OCI-LY7 (cell line): ENCODE measurements around the gene LCN6. TPM values are rescaled to one million over a fixed set of nuclear protein-coding genes. Genes with fewer than 3 reads are reported as not detected.
A peak's percentile ranks its signal among the peaks of the same experiment; 100 is the strongest.

ENCODE experiments used
- BruUV-seq: library from RNA; stranded (reverse); fragments of 400-500 nt; replicated peaks from 2 replicates; lab custom pipeline; 2021; lab: Mats Ljungman, UMichigan
- CTCF ChIA-PET: fragments of 300-600 bp; sonication (Branson Sonifier 250); formaldehyde crosslinking; loops from one replicate; lab custom pipeline; 2022; ENCODE audit warnings: antibody characterized with exemption; ENCODE audit not compliant: unreplicated experiment; lab: Charles Lee
- POLR2A ChIA-PET: fragments of 300-600 bp; sonication (Branson Sonifier 250); formaldehyde crosslinking; loops from one replicate; lab custom pipeline; 2022; ENCODE audit warnings: antibody characterized with exemption; lab: Charles Lee
- DNase-seq: peaks from one replicate; pipeline ENCODE4 v3.0.0-alpha.2; 2015; ENCODE audit warnings: low spot score
- H2AFZ ChIP-seq: fragments of 200-600 bp; sonication (generic), shearing (Covaris generic); 2 replicates; pipeline ENCODE4 v1.6.1; 2014; ENCODE audit warnings: mild to moderate bottlenecking, antibody characterized with exemption, low read length, moderate library complexity
- H3K27ac ChIP-seq: fragments of 200-600 bp; sonication (generic); 2 replicates; pipeline ENCODE4 v1.5.1; 2014; ENCODE audit warnings: mixed run types, low read depth, mild to moderate bottlenecking, moderate library complexity, low read length, inconsistent platforms; ENCODE audit not compliant: poor library complexity, severe bottlenecking
- H3K36me3 ChIP-seq: fragments of 200-600 bp; sonication (generic); 2 replicates; pipeline ENCODE4 v1.6.1; 2014; ENCODE audit warnings: mild to moderate bottlenecking, antibody characterized with exemption, low read length, moderate library complexity, mixed read lengths; ENCODE audit not compliant: insufficient read depth
- H3K4me1 ChIP-seq: fragments of 200-600 bp; sonication (generic); 2 replicates; pipeline ENCODE4 v1.5.1; 2014; ENCODE audit warnings: mild to moderate bottlenecking, low read length; ENCODE audit not compliant: insufficient read depth, poor library complexity, severe bottlenecking
- H3K4me2 ChIP-seq: fragments of 200-600 bp; sonication (generic); 2 replicates; pipeline ENCODE4 v1.6.1; 2014; ENCODE audit warnings: mild to moderate bottlenecking, low read length
- H3K4me3 ChIP-seq: fragments of 200-600 bp; sonication (generic); 2 replicates; pipeline ENCODE4 v1.5.1; 2014; ENCODE audit warnings: mild to moderate bottlenecking, low read depth, low read length; ENCODE audit not compliant: poor library complexity, severe bottlenecking
- H3K79me2 ChIP-seq: fragments of 200-600 bp; sonication (generic); 2 replicates; pipeline ENCODE4 v1.6.1; 2016; ENCODE audit warnings: low read depth, mild to moderate bottlenecking, low read length, moderate library complexity, mixed read lengths; ENCODE audit not compliant: insufficient read depth
- H3K9me2 ChIP-seq: fragments of 200-600 bp; sonication (generic); 2 replicates; pipeline ENCODE4 v1.6.1; 2016; ENCODE audit warnings: mild to moderate bottlenecking, low read length, mixed read lengths; ENCODE audit not compliant: insufficient read depth
- H3K9me3 ChIP-seq: fragments of 200-600 bp; sonication (generic); 2 replicates; pipeline ENCODE4 v1.6.1; 2014; ENCODE audit warnings: mild to moderate bottlenecking, mixed run types, low read length, mixed read lengths
- H4K20me1 ChIP-seq: fragments of 200-600 bp; sonication (generic); 2 replicates; pipeline ENCODE4 v1.6.1; 2014; ENCODE audit warnings: mild to moderate bottlenecking, antibody characterized with exemption, low read length, moderate library complexity, mixed read lengths; ENCODE audit not compliant: insufficient read depth
- EZH2phosphoT487 ChIP-seq: fragments of 200-600 bp; sonication (generic); IDR thresholded peaks from 2 replicates; pipeline ENCODE4 v1.6.1; 2018; ENCODE audit warnings: low read depth, borderline replicate concordance, mild to moderate bottlenecking, mixed run types, antibody characterized with exemption, low read length, moderate library complexity, mixed read lengths
- intact Hi-C: fragments of 100-400 bp; cut with micrococcal nuclease; formaldehyde crosslinking; loops from one replicate; pipeline ENCODE4 v1.10.0; 2022; ENCODE audit not compliant: unreplicated experiment
- total RNA-seq, 2 experiments: library from RNA; depleted of rRNA in 1 of 2; stranded (reverse); fragments of >200 nt in 1 of 2; shearing (Covaris generic) in 1 of 2; gene quantifications; 2 replicates each; pipeline ENCODE4 v1.2.3, GENCODE V29; 2014 to 2022
- TF ChIP-seq, protein P1 (sequence below): fragments of 200-600 bp; sonication (generic); conservative IDR thresholded peaks from 2 replicates; pipeline ENCODE4 v1.5.1; 2014; ENCODE audit warnings: mild to moderate bottlenecking, antibody characterized with exemption, low read length, moderate library complexity, mixed read lengths

LCN6 gene
- total RNA-seq, 2 experiments from 2014 or later, result not detected

DNA sequence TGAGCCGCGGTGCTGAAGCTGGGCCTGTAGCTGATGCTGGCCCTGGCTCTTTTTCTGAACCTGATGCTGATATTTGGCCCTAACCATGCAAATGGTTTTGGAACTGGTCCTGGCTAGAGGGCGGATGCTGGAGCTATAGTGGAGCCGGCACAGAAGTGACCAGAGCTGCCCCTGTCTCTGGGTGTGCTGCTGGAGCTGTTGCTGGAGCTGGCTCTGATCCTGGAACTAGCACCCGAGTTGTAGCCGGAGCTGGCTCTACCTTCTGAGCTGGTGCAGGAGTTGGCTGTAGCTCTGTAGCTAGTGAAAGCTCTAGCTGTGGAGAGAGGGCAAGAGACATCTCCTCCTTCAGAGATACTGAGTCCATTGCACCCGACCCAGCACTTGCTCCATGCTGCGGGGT is 18.4 kb downstream of the LCN6 start:
- Histone ChIP-seq H3K4me1 (peaks cover 26% of the 10 kb centered on the region), H3K36me3 (peaks cover 30% of the 10 kb centered on the region), H4K20me1 (peaks cover 24% of the 10 kb centered on the region), H2AFZ (no peak overlapping the region), H3K27ac (no peak overlapping the region), H3K4me3 (no peak overlapping the region), H3K9me3 (no peaks in the 10 kb centered on the region), H3K4me2 (peak overlapping the region; percentile 76; the same call in 1 of the 2 replicates), H3K9me2 (no peaks in the 10 kb centered on the region), H3K79me2 (peaks cover 40% of the 10 kb centered on the region)
- CTCF ChIA-PET, result no interaction called here
- POLR2A ChIA-PET, result interaction anchor here (1.2 kb wide), 1 partner anchor 262 kb away, joined by 3 read pairs; the partner anchor contains the start of gene PAXX
- intact Hi-C loops, result no loop called here
- DNase-seq, result no peak
- no TSS peak for BruUV-seq
- TF ChIP-seq EZH2phosphoT487, result no peak
- TF ChIP-seq, protein P1, sequence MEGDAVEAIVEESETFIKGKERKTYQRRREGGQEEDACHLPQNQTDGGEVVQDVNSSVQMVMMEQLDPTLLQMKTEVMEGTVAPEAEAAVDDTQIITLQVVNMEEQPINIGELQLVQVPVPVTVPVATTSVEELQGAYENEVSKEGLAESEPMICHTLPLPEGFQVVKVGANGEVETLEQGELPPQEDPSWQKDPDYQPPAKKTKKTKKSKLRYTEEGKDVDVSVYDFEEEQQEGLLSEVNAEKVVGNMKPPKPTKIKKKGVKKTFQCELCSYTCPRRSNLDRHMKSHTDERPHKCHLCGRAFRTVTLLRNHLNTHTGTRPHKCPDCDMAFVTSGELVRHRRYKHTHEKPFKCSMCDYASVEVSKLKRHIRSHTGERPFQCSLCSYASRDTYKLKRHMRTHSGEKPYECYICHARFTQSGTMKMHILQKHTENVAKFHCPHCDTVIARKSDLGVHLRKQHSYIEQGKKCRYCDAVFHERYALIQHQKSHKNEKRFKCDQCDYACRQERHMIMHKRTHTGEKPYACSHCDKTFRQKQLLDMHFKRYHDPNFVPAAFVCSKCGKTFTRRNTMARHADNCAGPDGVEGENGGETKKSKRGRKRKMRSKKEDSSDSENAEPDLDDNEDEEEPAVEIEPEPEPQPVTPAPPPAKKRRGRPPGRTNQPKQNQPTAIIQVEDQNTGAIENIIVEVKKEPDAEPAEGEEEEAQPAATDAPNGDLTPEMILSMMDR, result no peak

DNA sequence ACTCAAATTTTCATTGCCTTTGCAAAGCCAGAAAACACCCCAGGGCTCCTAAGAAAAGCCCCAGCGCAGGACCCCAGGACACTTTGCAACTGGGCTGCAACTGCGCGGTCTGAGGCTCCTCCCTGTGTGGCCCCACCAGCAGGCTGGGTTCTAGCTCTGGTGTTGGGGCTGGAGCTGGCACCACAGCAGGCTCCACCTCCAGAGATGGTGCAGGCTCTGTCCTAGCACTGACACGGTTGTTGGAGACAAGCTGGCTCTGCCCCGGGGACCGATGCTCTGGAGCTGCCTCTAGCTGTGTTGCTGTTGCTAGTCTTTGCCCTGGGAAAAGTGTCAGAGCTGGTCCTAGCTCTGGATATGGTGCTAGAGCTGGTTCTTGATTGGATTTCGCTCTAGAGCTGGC is 19.2 kb downstream of the LCN6 start:
- peaks cover 24% of the 10 kb centered on the region for H4K20me1 ChIP-seq
- H3K9me2 ChIP-seq, result no peaks in the 10 kb centered on the region
- peak overlapping the region; percentile 76 for H3K4me2 ChIP-seq
- H3K4me3 ChIP-seq, result peak overlapping the region; percentile 100
- BruUV-seq, result no TSS peak
- intact Hi-C loops, result no loop called here
- H3K4me1 ChIP-seq, result peaks cover 32% of the 10 kb centered on the region
- no peak overlapping the region for H2AFZ ChIP-seq
- POLR2A ChIA-PET, result interaction anchor here (0.6 to 1.2 kb wide), 3 partner anchors 11 to 824 kb away, joined by 3 to 4 read pairs (median 3); partner anchors contain the start of gene PAXX
- peaks cover 41% of the 10 kb centered on the region for H3K79me2 ChIP-seq
- H3K9me3 ChIP-seq, result no peaks in the 10 kb centered on the region
- DNase-seq, result peak; percentile 30
- no peak for TF ChIP-seq EZH2phosphoT487
- TF ChIP-seq, protein P1, result no peak
- CTCF ChIA-PET, result interaction anchor here (0.6 kb wide), 2 partner anchors 43 to 303 kb away, joined by 5 read pairs; no protein-coding TSS in a partner anchor
- H3K36me3 ChIP-seq, result peaks cover 37% of the 10 kb centered on the region
- H3K27ac ChIP-seq, result no peak overlapping the region

DNA sequence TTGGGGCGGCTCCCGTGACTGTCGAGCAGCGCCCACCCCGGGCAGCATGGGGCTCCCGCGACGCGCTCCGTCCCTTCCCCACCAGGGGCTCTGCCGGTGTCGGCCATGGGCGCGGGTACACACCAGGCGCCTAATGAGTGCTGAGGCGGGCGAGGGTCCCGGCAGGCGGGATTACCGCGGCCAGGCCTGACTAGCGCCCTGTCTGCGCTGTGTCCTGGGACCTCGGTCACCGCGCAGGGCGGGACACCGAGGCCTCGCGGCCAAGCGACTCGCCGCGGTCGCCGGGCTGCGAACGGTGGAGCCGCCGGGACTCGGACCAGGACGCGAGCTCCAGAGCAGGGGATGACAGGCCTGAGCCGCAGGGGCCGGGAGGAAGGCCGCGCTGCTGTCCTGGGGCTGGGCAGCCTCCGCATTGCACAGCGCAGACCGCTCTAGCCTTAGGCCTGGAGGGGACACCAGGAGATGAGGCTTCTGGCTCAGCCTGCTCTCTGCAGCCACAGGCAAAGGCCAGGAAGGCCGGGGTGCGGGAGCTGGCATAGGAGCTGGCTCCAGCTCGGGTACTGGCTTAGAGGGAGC is 19.7 kb downstream of the LCN6 start:
- peaks cover 32% of the 10 kb centered on the region for H3K4me1 ChIP-seq
- H3K9me2 ChIP-seq, result no peaks in the 10 kb centered on the region
- peaks cover 26% of the 10 kb centered on the region for H4K20me1 ChIP-seq
- peak; percentile 32 for DNase-seq
- intact Hi-C loops, result no loop called here
- peaks cover 41% of the 10 kb centered on the region for H3K79me2 ChIP-seq
- peaks cover 42% of the 10 kb centered on the region for H3K36me3 ChIP-seq
- peak overlapping the region; percentile 60 for H2AFZ ChIP-seq
- TF ChIP-seq, protein P1, result no peak
- no peak for TF ChIP-seq EZH2phosphoT487
- POLR2A ChIA-PET, result interaction anchor here (0.6 to 0.7 kb wide), 2 partner anchors 10 to 824 kb away, joined by 3 to 4 read pairs; no protein-coding TSS in a partner anchor
- peak overlapping the region; percentile 6 for H3K27ac ChIP-seq
- peak overlapping the region; percentile 76 for H3K4me2 ChIP-seq
- CTCF ChIA-PET, result interaction anchor here (0.6 kb wide), 1 partner anchor 303 kb away, joined by 5 read pairs; no protein-coding TSS in a partner anchor
- no TSS peak for BruUV-seq
- H3K9me3 ChIP-seq, result no peaks in the 10 kb centered on the region
- peak overlapping the region; percentile 100 for H3K4me3 ChIP-seq
